Activated CD8-positive, alpha-beta memory T cell treated with anti-CD3 and anti-CD28 coated beads for 36 hours (primary cell): ENCODE measurements around the gene ZNF148. TPM values are rescaled to one million over a fixed set of nuclear protein-coding genes. Genes with fewer than 3 reads are reported as not detected.

Experiments
- CTCF ChIA-PET: fragments of 350-600 bp; sonication (Branson Sonifier 250); formaldehyde crosslinking; loops from one replicate; lab custom pipeline; 2021; ENCODE audit warnings: antibody characterized with exemption; lab: Charles Lee
- POLR2A ChIA-PET: fragments of 350-600 bp; sonication (Branson Sonifier 250); formaldehyde crosslinking; loops from one replicate; lab custom pipeline; 2021; ENCODE audit warnings: antibody characterized with exemption; lab: Charles Lee
- total RNA-seq, 2 experiments: library from RNA; stranded (reverse); gene quantifications; one replicate each; pipeline ENCODE4 v1.2.3, GENCODE V29; 2021

The ZNF148 gene
- total RNA-seq, 2 experiments from 2014 or later = 34.7 to 36.5 TPM

- CTCF ChIA-PET = no interaction called here
- POLR2A ChIA-PET = no interaction called here
Observed at GRCh38 chr3:125186800-125187598, 188.1 kb downstream of the ZNF148 start.

DNA sequence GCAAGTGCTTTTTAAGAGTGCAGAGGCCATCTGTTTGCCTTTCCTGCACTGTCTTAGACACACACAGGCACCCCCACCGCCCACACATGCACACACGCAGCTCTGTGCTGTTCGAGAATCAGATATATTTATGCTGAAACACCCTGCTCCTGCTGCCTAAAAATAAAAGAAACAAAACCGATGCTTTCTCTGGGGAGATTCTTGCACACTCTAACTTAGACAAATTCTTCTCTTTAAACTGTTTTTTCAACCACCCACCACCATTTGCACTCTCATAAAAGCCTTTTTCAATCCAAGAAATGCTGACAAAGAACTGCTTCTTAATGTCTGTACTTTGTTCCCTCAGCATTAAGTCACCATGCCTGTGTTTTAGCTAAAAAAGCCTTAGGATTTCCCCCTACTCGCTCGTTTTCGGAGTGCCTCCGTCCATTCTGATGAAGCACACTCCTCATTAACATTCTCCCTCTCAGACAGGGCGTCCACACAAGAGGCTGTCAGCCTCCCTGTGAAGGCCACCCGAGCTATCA, 188.8 kb downstream of the ZNF148 start:
- POLR2A ChIA-PET = no interaction called here
- CTCF ChIA-PET = no interaction called here

- ChIA-PET CTCF (no interaction called here), POLR2A (no interaction called here)
Observed at GRCh38 chr3:125185805-125186204, 189.3 kb downstream of the ZNF148 start.

DNA sequence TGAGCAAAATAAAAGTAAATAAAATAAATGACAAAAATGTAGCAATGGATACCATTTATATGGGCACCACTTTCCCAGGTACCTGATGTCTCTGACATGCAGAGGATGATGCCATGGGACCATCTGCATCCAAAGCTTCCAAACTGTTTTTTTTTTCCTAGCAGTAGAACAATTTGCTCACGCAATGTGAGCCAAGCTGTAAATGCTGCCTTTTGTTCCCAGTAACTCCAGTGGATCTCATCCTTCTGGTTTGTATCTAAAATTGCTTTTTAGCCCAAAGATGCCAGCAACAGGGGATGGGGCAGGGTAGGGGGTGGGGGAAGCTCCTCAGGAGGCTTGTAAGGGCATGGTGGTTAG, 195.3 kb downstream of the ZNF148 start:
- CTCF ChIA-PET = interaction anchor here (0.7 kb wide), 1 partner anchor 11 kb away, joined by 3 read pairs; no protein-coding TSS in a partner anchor
- POLR2A ChIA-PET = no interaction called here

- CTCF ChIA-PET = interaction anchor here (0.7 kb wide), 1 partner anchor 11 kb away, joined by 3 read pairs; no protein-coding TSS in a partner anchor
- POLR2A ChIA-PET = interaction anchor here (0.6 kb wide), 1 partner anchor 485 kb away, joined by 3 read pairs; no protein-coding TSS in a partner anchor
Observed at GRCh38 chr3:125179143-125179883, 195.8 kb downstream of the ZNF148 start.

- POLR2A ChIA-PET = no interaction called here
- CTCF ChIA-PET = no interaction called here
Observed at GRCh38 chr3:125177746-125178145, 197.4 kb downstream of the ZNF148 start.

Other genes with a start within 250 kb of the ZNF148 start
- 1 to 10 TPM; 3.9 to 5.6 TPM for gene SLC12A8, start 162.6 kb downstream of the ZNF148 start, total RNA-seq
- gene SNX4, start 144.9 kb upstream of the ZNF148 start, total RNA-seq = 10 to 100 TPM; 46.2 to 46.9 TPM
- 10 to 100 TPM; 16.4 to 17.3 TPM for gene OSBPL11, start 220.2 kb upstream of the ZNF148 start, total RNA-seq